Endothelial cell of umbilical vein (primary cell): Measurements from ENCODE around the gene ZNF687. TPM values are rescaled to one million over a fixed set of nuclear protein-coding genes. Genes with fewer than 3 reads are reported as not detected.

Source experiments
- BruUV-seq: library from RNA; stranded (reverse); fragments of 400-500 nt; replicated peaks from 2 replicates; lab custom pipeline; 2021; lab: Mats Ljungman, UMichigan
- CTCF ChIA-PET: fragments of 300-600, 350-600 bp; sonication (Branson Sonifier 250); formaldehyde crosslinking; loops from one replicate; lab custom pipeline; 2021; ENCODE audit warnings: antibody characterized with exemption, inconsistent platforms; lab: Charles Lee
- POLR2A ChIA-PET: fragments of 300-600, 350-600 bp; sonication (Branson Sonifier 250); formaldehyde crosslinking; loops from one replicate; lab custom pipeline; 2021; ENCODE audit warnings: antibody characterized with exemption, inconsistent platforms; lab: Charles Lee
- DNase-seq: peaks from one replicate; pipeline ENCODE4 v3.0.0-alpha.2; 2011; ENCODE audit warnings: low read depth, low spot score
- FAIRE-seq: peaks from 2 replicates; lab custom pipeline; 2011; peaks lifted over from hg19 to GRCh38; lab: Jason Lieb, UNC
- H2AFZ ChIP-seq: 2 replicates; pipeline ENCODE4 v1.6.0; 2012; ENCODE audit warnings: low read depth, low read length, control low read depth, inconsistent platforms
- H3K27ac ChIP-seq: 2 replicates; pipeline ENCODE4 v1.5.1; 2011; ENCODE audit warnings: low read depth, mild to moderate bottlenecking, control low read depth, low read length, moderate library complexity; ENCODE audit not compliant: insufficient read depth
- H3K27me3 ChIP-seq, 2 experiments: 2 replicates each; pipeline versions ENCODE4 v1.6.0 to v1.6.1; 2011; ENCODE audit warnings: low read length in 2 of 2, mixed read lengths in 1 of 2; ENCODE audit not compliant: control insufficient read depth in 2 of 2, insufficient read depth in 2 of 2
- H3K36me3 ChIP-seq, 2 experiments: 2 replicates in 1 of 2; 3 replicates in 1 of 2; pipeline ENCODE4 v1.5.1; 2011; ENCODE audit warnings: low read length in 2 of 2, mild to moderate bottlenecking in 1 of 2, moderate library complexity in 1 of 2; ENCODE audit not compliant: control insufficient read depth in 2 of 2, insufficient read depth in 2 of 2; ENCODE audit errors: extremely low read depth in 1 of 2
- H3K4me1 ChIP-seq: 3 replicates; pipeline ENCODE4 v1.5.1; 2011; ENCODE audit warnings: mild to moderate bottlenecking, low read length; ENCODE audit not compliant: control insufficient read depth, insufficient read depth; ENCODE audit errors: extremely low read depth
- H3K4me2 ChIP-seq: 2 replicates; pipeline ENCODE4 v1.6.1; 2011; ENCODE audit warnings: low read length, control low read depth, mixed read lengths; ENCODE audit not compliant: insufficient read depth
- H3K4me3 ChIP-seq, 3 experiments: fragments of 200-600 bp in 1 of 3; sonication (generic), shearing (Covaris generic) in 1 of 3; replicated peaks in 1 of 3; 2 replicates each; pipeline ENCODE4 v1.5.1; 2011 to 2016; ENCODE audit warnings: control low read depth in 3 of 3, low read length in 3 of 3, mild to moderate bottlenecking in 2 of 3, inconsistent platforms in 1 of 3, low read depth in 1 of 3, moderate library complexity in 1 of 3; ENCODE audit not compliant: insufficient read depth in 1 of 3
- H3K79me2 ChIP-seq: 2 replicates; pipeline ENCODE4 v1.6.0; 2012; ENCODE audit warnings: low read length, inconsistent platforms; ENCODE audit not compliant: control insufficient read depth, insufficient read depth
- H3K9ac ChIP-seq: replicated peaks from 2 replicates; pipeline ENCODE3; 2011; ENCODE audit warnings: low read length, control low read depth; ENCODE audit not compliant: insufficient read depth; ENCODE audit errors: extremely low read depth
- H3K9me1 ChIP-seq: replicated peaks from 3 replicates; pipeline ENCODE4 v1.6.0; 2011; ENCODE audit warnings: mild to moderate bottlenecking, low read length; ENCODE audit not compliant: control insufficient read depth, insufficient read depth; ENCODE audit errors: extremely low read depth
- H3K9me3 ChIP-seq: replicated peaks from 2 replicates; pipeline ENCODE4 v1.5.1; 2012; ENCODE audit warnings: low read length, inconsistent platforms; ENCODE audit not compliant: control insufficient read depth, insufficient read depth
- H4K20me1 ChIP-seq: replicated peaks from 2 replicates; pipeline ENCODE3; 2011; ENCODE audit warnings: mild to moderate bottlenecking, low read length; ENCODE audit not compliant: control insufficient read depth, insufficient read depth; ENCODE audit errors: extremely low read depth
- CTCF ChIP-seq, 2 donors: IDR thresholded peaks; 1 replicate in 1 of 2; 2 replicates in 1 of 2; pipeline ENCODE4 v1.5.1; 2011; ENCODE audit warnings: low read length in 2 of 2, mild to moderate bottlenecking in 2 of 2, moderate library complexity in 2 of 2, control low read depth in 1 of 2, inconsistent platforms in 1 of 2, low read depth in 1 of 2; ENCODE audit not compliant: insufficient read depth in 1 of 2; ENCODE audit errors: extremely low read depth in 1 of 2
- EZH2 ChIP-seq: IDR thresholded peaks from 2 replicates; pipeline ENCODE4 v1.6.1; 2012; ENCODE audit warnings: borderline replicate concordance, low read depth, mild to moderate bottlenecking, moderate library complexity, low read length, inconsistent platforms; ENCODE audit not compliant: severe bottlenecking
- FOS ChIP-seq: IDR thresholded peaks from 2 replicates; pipeline ENCODE4 v1.6.1; 2011; ENCODE audit warnings: mild to moderate bottlenecking, low read length, moderate library complexity, borderline replicate concordance; ENCODE audit not compliant: insufficient read depth
- GATA2 ChIP-seq: IDR thresholded peaks from 2 replicates; pipeline ENCODE4 v1.7.0; 2011; ENCODE audit warnings: low read depth, mild to moderate bottlenecking, moderate library complexity, mixed read lengths, low read length; ENCODE audit not compliant: insufficient read length, insufficient read depth
- JUN ChIP-seq: IDR thresholded peaks from 2 replicates; pipeline ENCODE4 v1.6.1; 2011; ENCODE audit warnings: borderline replicate concordance, low read depth; ENCODE audit not compliant: insufficient read length, insufficient read depth
- MAX ChIP-seq: IDR thresholded peaks from 2 replicates; pipeline ENCODE4 v1.6.1; 2011; ENCODE audit not compliant: insufficient read depth, insufficient read length
- MYC ChIP-seq: IDR thresholded peaks from one replicate; pipeline ENCODE4 v1.6.1; 2011; ENCODE audit warnings: mild to moderate bottlenecking, low read depth, low read length
- POLR2A ChIP-seq: IDR thresholded peaks from 2 replicates; pipeline ENCODE4 v1.6.1; 2012; ENCODE audit warnings: low read depth, mild to moderate bottlenecking, control low read depth, low read length
- POLR2AphosphoS5 ChIP-seq: IDR thresholded peaks from 2 replicates; pipeline ENCODE4 v1.6.1; 2012; ENCODE audit warnings: low read depth, mild to moderate bottlenecking, control low read depth, low read length, moderate library complexity; ENCODE audit not compliant: insufficient read depth
- dilution Hi-C: fragments of 300-500 bp; cut with MboI; formaldehyde crosslinking; loops from one replicate; pipeline ENCODE4 v1.15.0; 2019; ENCODE audit warnings: low sequenced_read_pairs; ENCODE audit not compliant: extremely low pct_ligation_motif_present
- intact Hi-C: fragments of 100-400 bp; cut with micrococcal nuclease; formaldehyde crosslinking; loops from one replicate; pipeline ENCODE4 v1.10.0; 2022
- polyA plus RNA-seq, 4 experiments: library from polyadenylated mRNA; depleted of rRNA in 3 of 4; stranded (reverse) in 3 of 4; unstranded in 1 of 4; fragments of >200 nt; gene quantifications; 2 replicates each; pipeline versions ENCODE4 v1.2.1 to v1.2.3, GENCODE V29; 2011 to 2012; ENCODE audit warnings: missing spikeins in 1 of 4
- total RNA-seq: library from RNA; stranded (reverse); gene quantifications from 2 replicates; pipeline ENCODE4 v1.2.3, GENCODE V29; 2021

Gene ZNF687
- total and polyA plus RNA-seq, 2 donors (not counting 3 experiments of a cell fraction or from before 2014, with no cell fraction given): 17.9 to 20.1 TPM

DNA sequence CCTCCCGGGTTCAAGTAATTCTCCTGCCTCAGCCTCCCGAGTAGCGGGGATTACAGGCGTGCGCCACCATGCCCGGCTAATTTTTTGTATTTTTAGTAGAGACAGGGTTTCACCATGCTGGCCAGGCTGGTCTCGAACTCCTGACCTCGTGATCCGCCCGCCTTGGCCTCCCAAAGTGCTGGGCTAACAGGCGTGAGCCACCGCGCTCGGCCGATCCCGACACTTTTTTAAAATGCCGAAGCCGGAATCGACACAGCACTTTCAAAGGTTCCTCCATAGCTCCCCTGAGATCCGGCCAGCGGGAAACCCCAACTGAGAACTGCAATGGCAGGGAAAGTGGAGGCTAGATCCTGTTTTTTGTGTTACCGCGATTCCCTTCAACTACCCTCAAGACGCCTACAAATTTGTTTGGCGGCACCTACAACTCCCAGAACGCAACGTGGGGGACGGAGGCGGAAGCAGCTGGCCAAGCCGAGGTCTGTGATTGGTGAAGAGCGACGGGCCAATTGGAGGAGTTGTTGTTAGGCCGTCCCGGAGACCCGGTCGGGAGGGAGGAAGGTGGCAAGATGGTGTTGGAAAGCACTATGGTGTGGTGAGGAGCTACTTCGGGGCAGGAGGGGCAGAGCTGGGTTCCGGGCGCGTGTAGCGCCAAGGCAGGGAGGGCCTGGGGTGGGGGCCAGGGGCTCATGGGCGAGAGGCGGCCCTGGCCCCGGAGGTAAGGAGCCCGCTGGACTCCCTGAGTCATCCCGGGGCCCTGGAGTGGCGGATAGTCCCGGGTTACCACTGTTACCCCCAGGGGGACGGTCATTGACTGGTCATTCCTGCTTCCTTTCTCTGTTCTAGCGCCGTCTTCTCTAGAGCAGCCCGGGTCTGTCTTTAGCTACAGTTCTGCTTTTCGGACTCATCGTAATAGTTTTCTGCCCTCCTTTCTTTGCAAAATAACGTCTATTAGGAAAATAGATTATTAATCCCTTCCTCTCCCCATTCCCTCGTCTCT is 27.6 kb upstream of the ZNF687 start, which contains the start of gene PSMD4:
TSS of gene PSMD4 (plus strand) at position 518 of the 997 bp plus-strand sequence. CDS start at position 567, 49 bp downstream.
- H2AFZ ChIP-seq: peak within 1 kb of the TSS; percentile 81
- dilution Hi-C loops (no loop called here), intact Hi-C loops (loop anchor here (1.0 kb wide), 1 partner anchor 27 kb away; no protein-coding TSS in a partner anchor)
- FAIRE-seq (peak; percentile 93), DNase-seq (peak; percentile 98)
- TSS peak; percentile 88 for BruUV-seq
- H3K9me3 ChIP-seq: no peaks in the 10 kb centered on the region
- H3K4me3 ChIP-seq: peak within 1 kb of the TSS; percentile 82 to 96 (median 87)
- H3K4me2 ChIP-seq: peak within 1 kb of the TSS; percentile 99
- H3K36me3 ChIP-seq: peaks cover 0 to 2% of the 10 kb centered on the region in 2 experiments
- H3K9me1 ChIP-seq: no peaks in the 10 kb centered on the region
- H3K9ac ChIP-seq: peak within 1 kb of the TSS; percentile 95
- peaks cover 44% of the 10 kb centered on the region for H3K79me2 ChIP-seq
- H4K20me1 ChIP-seq: no peaks in the 10 kb centered on the region
- TF ChIP-seq MAX: peak; percentile 77
- TF ChIP-seq MYC: peak; percentile 26
- no peak for TF ChIP-seq EZH2
- no peak for TF ChIP-seq FOS
- peak; percentile 96 for TF ChIP-seq POLR2A
- no peak for TF ChIP-seq JUN
- no peak for TF ChIP-seq GATA2
- no peak for TF ChIP-seq CTCF (IDR thresholded peaks at IDR 0.05; ENCODE audit: extremely low read depth in 1 of 2, insufficient read depth in 1 of 2, low read depth in 1 of 2, low read length in 2 of 2)
- peak; percentile 96 for TF ChIP-seq POLR2AphosphoS5
- CTCF ChIA-PET: interaction anchor here (0.7 to 1.7 kb wide), 4 partner anchors 19 to 155 kb away, joined by 3 to 6 read pairs (median 5); partner anchors contain the start of genes VPS72 and ZNF687
- POLR2A ChIA-PET: interaction anchor here (0.7 to 1.3 kb wide), 3 partner anchors 146 to 159 kb away, joined by 3 to 6 read pairs (median 5); no protein-coding TSS in a partner anchor
- H3K4me1 ChIP-seq: peaks cover 7% of the 10 kb centered on the region
- H3K27ac ChIP-seq: peak within 1 kb of the TSS; percentile 80
- H3K27me3 ChIP-seq: no peaks in the 10 kb centered on the region
